KBM-7 (cell line): ENCODE data around the gene JPT1.
A peak's percentile ranks its signal among the peaks of the same experiment; 100 is the strongest.
"Not testable (repeated sequence)": the region's sequence is repeated elsewhere in the genome, so short reads cannot be mapped to it uniquely, and the experiment has no call there.

ENCODE experiments used
- DNase-seq: peaks from one replicate; pipeline ENCODE4 v3.0.0-alpha.2; 2015
- in situ Hi-C: fragments of 300-500 bp; cut with MboI; formaldehyde crosslinking; loops from 2 replicates; pipeline ENCODE4 v1.14.3; 2020; ENCODE audit warnings: low sequenced_read_pairs, low pct_unique_long_range_greater_than_20kb, mixed read lengths

Gene JPT1

GRCh38 chr17:75132018-75133000 is 22.0 kb downstream of the JPT1 start:
- DNase-seq, in situ Hi-C loops: not testable (repeated sequence)

DNA sequence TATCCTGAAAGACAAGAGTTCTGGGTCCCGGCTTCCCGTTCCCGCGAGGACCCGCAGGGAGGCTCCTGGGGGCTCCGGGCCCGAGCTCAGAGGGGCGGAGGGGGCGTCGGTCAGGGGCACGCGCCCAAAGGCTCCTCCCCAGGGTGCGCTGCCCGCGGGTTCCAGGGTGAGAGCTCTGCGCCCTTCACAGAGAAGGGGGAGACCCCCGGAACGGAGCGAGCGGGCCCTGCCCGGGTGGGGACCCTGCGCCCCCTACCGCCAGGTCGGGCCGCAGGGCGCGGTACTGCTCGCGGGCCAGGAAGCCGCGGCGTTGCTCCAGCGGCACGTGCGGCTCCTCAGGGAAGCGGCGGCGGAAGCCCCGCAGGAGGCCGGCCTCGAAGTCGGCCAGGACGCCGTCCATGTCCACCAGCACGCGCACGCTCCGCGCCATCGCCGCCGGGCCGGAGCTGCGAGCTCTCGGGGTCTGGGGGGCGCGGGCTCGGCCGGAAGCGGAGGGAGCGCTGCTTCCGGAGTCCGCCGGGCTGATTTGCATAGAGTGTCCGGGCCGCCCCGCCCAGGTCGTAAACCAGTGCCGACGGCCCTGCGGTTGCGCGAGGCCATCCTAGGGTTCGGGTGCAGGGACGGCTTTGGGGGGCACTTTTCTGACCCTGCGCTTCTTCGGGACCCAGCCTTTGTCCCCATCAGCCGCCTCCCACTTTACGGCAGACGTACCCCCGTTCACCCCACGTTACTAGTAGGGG is 22.9 kb downstream of the JPT1 start, which contains the start of gene NT5C:
TSS of gene NT5C (minus strand) at position 465 of the 740 bp plus-strand sequence. CDS start at position 430, 35 bp downstream.
- in situ Hi-C loops: no loop called here
- DNase-seq: peak; percentile 86

- DNase-seq: peak; percentile 80
- in situ Hi-C loops: no loop called here
Measured at GRCh38 chr17:75130632-75131277, 23.6 kb downstream of the JPT1 start.

DNA sequence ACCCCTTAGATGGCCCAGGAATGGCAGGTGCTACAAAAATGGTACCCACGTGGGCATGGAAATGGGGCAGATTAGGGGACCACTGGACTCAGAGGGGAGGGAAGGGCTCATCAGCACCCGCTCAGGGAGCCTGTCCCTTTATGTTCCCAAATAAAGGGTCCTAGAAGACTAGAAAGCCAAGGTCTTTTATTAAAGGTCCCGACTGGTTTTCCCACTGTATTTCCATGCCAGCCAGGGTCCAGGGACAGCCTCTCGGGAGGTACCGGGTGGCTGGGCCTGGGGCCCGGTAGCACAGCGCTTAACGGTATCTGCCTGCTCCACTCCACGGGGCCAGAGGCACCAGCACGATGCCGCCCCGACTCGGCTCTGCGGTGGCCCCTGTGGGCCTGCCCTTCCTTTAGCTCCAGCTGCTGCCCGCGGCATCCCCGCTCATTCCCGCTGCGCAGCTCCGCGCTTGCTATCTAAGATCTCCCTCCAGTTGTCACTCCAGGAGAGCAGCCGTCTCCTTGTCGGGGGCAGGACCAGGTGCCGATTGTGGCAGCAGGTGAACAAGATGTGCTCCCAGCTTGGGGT is 24.2 kb downstream of the JPT1 start:
- in situ Hi-C loops: no loop called here
- no peak for DNase-seq

- in situ Hi-C loops: no loop called here
Measured at GRCh38 chr17:75129576-75129975, 24.7 kb downstream of the JPT1 start.

DNA sequence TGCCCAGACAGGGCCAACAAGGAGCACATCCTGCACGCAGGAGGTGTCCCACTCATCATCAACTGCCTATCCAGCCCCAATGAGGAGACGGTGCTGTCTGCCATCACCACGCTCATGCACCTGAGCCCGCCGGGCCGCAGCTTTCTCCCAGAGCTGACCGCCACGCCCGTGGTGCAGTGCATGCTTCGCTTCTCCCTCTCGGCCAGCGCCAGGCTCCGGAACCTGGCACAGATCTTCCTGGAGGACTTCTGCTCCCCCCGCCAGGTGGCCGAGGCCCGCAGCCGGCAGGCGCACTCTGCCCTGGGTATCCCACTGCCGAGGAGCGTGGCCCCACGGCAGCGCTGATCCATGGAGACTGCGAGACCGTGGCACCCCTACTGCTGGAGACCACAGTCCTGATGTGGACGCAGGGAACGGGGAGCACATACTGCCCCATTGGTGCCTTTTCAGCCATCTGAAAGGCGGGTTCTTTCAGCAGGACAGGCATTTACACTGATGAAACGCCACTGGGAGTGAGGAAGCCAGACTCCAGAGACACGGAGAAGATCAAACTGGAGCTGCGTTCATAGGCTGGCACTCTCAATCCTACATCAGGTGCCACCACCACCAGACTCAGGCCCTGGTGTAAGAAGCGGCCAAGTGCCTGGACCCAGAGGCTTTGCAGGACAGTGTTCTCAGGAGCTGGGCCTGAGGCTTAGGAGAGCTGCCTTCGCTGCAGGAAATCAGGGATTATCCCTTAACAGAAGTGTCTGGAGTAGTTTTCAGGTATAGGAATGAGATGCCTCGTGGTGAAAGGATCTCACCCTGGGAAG is 25.4 kb downstream of the JPT1 start:
- DNase-seq: no peak
- in situ Hi-C loops: no loop called here

More at GRCh38 chr17:75129576-75129975, 24.7 kb downstream of the JPT1 start:
- DNase-seq: no peak

DNA sequence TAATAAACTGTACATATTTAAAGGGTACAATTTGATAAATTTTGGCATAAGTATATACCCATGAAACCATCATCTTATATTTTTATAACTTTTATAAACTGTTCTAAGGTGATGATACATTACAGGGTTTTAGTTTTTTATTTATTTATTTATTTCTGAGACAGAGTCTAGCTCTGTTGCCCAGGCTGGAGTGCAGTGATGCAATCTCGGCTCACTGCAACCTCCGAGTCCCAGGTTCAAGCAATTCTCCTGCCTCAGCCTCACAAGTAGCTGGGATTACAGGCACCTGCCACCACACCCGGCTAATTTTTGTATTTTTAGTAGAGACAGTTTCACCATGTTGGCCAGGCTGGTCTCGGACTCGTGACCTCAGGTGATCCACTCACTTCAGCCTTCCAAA is 26.4 kb downstream of the JPT1 start:
- in situ Hi-C loops, DNase-seq: not testable (repeated sequence)

DNA sequence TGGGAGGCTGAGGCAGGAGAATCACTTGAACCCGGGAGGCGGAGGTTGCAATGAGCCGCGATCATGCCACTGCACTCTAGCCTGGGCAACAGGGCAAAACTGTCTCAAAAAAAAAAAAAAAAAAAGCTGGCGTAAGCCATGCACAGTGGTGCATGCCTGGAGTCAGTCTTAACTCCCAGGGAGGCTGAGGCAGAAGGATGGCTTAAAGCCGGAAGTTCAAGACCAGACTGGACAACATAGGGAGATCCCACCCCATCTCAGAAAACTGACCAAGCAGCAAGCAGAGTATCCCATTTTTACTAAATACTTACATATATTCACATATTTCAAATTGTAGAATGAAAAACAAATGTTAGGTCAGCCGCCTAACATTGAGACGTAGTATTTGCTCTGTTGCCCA is 27.4 kb downstream of the JPT1 start:
- in situ Hi-C loops: no loop called here
- DNase-seq: no peak

- in situ Hi-C loops: no loop called here
- DNase-seq: no peak
Measured at GRCh38 chr17:75125984-75126383, 28.3 kb downstream of the JPT1 start.

DNA sequence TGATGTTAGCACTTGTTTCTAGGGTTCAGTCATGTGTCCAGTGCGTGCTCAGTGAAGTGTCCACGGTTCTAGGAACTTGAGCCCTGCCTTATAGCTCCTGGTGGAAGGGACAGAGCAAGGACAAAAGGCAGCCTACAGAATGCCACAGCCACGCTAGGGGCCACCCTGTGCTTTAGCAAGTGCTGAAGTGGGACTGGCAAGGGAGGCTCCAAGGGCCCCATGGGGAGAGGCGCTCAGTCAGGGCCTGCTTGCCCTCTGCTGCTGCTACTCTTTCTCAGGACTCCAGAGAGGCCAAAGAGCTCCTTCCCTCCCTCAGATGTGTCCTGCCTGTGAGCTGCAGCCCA is 29.5 kb downstream of the JPT1 start:
- DNase-seq: no peak
- in situ Hi-C loops: no loop called here

DNA sequence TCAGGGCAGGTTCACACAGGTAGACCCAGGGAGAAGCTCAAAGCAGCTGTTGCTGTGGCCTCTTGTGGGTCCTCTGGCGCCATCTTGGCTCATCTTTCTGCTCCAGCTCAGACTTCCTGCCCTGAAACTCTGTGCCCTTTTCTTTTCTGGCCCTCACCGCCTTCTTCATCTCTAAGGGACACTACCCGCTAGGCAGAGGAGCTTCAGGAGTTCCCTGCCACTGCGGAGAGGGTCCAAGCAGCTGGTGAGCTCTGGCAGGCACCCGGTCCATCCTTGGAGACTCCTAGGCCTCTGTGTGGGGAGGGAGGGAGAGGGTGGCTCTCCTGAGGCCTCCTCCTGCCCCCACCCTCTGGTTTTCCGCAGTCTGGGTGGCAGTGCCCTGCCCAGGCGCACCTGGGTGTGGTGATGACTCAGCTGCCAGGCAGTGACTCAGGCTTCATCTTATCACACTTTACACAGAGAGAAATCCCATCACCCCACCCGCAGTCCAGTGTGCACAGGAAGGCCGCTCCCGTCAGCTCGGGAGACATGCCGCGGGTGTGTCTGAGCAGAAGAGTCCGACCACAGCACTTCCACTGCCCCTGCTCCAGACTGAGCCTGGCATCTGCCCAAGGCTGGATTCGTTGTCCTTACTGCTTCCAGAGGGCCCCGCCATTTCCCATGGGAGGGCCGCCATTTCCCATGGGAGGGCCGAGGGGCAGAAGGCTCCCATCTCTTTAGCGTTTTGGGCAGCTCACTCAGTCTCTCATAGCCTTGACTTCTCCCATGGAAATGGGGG is 30.1 kb downstream of the JPT1 start:
- in situ Hi-C loops: no loop called here
- DNase-seq: no peak

- no peak for DNase-seq
- in situ Hi-C loops: no loop called here
Measured at GRCh38 chr17:75118307-75118706, 36.0 kb downstream of the JPT1 start.

GRCh38 chr17:75116737-75117136 is 37.6 kb downstream of the JPT1 start:
- in situ Hi-C loops: no loop called here
- DNase-seq: no peak

GRCh38 chr17:75115555-75115954 is 38.8 kb downstream of the JPT1 start:
- in situ Hi-C loops: no loop called here

DNA sequence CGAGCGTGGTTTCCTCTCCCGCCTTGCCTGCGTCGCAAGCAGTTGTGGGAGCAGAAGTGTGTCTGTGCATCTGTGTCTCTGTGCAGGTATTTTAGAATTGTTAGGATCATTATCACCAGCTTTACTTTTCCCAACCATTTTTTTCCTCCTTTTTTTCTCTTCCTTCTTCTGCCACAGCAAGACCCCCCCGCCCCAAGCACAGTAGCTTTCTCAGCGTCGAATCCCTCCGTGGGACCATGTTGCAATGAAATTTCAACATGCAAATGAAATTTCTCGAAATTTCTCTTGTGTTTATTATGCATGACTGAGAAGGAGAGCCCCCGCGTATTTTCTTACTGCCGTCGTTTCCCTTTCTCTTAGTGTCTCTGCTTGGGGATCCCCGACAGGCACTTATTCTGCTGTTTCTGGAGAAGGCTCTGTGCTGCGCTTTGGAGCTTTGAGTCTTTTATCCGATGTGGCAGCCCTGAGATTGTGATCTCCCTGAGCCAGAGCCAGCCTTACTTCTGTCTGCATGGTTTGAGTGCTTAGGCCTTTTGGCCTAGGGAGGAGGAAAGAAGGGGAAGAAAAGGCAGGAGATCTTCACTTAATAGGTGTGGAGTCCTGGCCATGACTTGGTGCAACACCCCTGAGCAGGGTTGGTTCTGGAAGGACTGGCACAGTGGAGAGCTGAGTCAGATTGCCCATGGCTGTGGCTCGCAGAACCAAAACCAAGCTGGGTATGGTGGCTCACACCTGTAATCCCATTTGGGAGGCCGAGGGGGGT is 39.6 kb downstream of the JPT1 start:
- in situ Hi-C loops: no loop called here
- no peak for DNase-seq

More at GRCh38 chr17:75115555-75115954, 38.8 kb downstream of the JPT1 start:
- no peak for DNase-seq

- in situ Hi-C loops: no loop called here
- peak; percentile 96 for DNase-seq
Measured at GRCh38 chr17:75113798-75114551, 40.3 kb downstream of the JPT1 start.
